GM12864 (cell line): ENCODE measurements around the gene CARMIL1.

Experiments used
- DNase-seq: peaks from one replicate; pipeline ENCODE4 v3.0.0-alpha.2; 2011; ENCODE audit warnings: low read depth
- H3K4me3 ChIP-seq: 2 replicates; pipeline ENCODE4 v1.5.1; 2011; ENCODE audit warnings: mild to moderate bottlenecking, low read depth, low read length, control low read depth
- TF ChIP-seq, protein P1 (sequence below): IDR thresholded peaks from 2 replicates; pipeline ENCODE4 v1.5.1; 2011; ENCODE audit warnings: low read depth, mild to moderate bottlenecking, moderate library complexity, low read length, control low read depth, inconsistent platforms; ENCODE audit errors: missing control alignments

Gene CARMIL1

DNA sequence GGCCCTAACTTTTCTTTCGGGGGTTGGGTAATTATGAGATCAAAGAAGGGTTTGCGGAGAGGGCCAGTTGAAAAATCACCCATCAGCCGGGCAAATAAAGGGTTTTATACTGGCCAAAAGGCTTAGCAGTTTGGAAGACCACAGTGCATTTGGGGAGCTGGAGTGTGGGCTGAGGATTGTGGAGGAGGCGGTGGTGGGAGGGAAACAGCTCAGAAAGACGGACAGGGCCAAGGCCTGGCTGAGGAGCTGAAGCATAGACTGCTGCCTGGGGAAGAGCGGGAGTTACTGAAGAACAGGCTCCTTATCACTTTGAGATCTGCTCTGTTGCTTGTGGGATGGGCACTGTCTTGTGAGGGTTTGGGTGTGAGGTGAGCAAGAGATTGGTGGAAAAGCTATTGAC, 144.2 kb downstream of the CARMIL1 start:
- TF ChIP-seq, protein P1, sequence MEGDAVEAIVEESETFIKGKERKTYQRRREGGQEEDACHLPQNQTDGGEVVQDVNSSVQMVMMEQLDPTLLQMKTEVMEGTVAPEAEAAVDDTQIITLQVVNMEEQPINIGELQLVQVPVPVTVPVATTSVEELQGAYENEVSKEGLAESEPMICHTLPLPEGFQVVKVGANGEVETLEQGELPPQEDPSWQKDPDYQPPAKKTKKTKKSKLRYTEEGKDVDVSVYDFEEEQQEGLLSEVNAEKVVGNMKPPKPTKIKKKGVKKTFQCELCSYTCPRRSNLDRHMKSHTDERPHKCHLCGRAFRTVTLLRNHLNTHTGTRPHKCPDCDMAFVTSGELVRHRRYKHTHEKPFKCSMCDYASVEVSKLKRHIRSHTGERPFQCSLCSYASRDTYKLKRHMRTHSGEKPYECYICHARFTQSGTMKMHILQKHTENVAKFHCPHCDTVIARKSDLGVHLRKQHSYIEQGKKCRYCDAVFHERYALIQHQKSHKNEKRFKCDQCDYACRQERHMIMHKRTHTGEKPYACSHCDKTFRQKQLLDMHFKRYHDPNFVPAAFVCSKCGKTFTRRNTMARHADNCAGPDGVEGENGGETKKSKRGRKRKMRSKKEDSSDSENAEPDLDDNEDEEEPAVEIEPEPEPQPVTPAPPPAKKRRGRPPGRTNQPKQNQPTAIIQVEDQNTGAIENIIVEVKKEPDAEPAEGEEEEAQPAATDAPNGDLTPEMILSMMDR, result no peak
- no peak for DNase-seq

DNA sequence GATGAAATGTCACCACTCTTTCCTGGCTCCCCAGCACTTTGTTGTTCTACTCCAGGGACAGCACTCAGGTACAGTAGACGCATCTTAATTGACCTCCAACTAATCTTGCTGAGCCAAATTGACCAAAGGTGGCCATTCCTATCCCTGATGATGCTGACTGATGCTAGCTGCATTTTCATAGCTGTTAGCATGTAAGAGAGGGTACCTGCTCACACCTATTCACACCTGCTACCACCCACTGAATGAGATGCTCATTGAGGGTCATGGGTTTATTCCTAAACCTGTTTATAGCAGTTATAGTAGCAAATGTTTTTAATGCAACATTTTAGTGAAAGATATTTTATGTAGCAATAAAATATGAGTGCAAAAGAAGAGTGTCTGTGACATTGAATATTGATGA, 145.1 kb downstream of the CARMIL1 start:
- DNase-seq, result no peak
- no peak overlapping the region for H3K4me3 ChIP-seq
- TF ChIP-seq, protein P1, result no peak

More for the DNA sequence above, 144.2 kb downstream of the CARMIL1 start:
- no peak overlapping the region for H3K4me3 ChIP-seq

DNA sequence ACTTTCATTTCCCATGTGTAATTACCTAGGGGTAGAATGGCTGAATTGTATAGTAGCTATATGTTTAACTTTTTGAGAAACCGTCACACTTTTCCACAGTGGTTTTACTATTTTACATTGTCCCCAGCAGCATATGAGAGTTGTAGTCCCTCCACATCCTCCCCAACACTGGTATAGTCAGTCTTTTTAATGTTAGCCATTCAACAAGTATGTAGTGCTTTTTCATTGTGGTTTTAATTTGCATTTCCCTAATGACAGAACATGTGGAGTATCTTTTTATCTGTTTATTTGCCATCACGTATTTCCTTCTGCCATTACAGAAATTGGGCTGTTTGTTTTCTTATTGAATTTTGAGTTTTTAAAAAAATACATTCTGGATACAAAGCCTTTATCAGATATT, 148.4 kb downstream of the CARMIL1 start:
- TF ChIP-seq, protein P1, result no peak
- H3K4me3 ChIP-seq, result no peak overlapping the region
- DNase-seq, result no peak

DNA sequence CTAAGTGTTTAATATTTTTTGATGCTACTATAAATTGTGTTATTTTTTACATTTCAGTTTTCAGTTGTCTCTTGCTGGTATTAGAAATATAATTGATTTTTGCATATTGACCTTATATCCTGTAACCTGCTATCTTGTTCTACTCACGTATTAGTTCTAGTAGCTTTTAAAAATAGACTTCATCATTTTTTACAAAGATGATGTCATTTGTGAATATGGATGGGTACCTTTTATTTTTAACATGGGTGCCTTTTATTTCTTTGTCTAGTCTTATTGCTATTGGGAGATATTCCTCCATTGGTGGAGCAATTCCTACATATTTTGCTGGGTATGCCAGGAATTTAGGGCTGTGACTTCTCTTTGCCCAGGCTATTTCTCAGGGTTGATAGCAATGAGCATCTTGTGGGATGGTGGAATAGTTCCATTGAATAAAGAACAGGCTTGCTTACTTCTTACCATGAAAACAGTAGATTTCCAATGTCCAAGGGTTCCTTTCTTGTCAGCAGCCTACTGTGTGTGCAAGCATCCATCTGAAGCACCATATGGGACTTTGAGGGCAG, 149.7 kb downstream of the CARMIL1 start:
- TF ChIP-seq, protein P1, result no peak
- H3K4me3 ChIP-seq, result no peak overlapping the region
- DNase-seq, result no peak

DNA sequence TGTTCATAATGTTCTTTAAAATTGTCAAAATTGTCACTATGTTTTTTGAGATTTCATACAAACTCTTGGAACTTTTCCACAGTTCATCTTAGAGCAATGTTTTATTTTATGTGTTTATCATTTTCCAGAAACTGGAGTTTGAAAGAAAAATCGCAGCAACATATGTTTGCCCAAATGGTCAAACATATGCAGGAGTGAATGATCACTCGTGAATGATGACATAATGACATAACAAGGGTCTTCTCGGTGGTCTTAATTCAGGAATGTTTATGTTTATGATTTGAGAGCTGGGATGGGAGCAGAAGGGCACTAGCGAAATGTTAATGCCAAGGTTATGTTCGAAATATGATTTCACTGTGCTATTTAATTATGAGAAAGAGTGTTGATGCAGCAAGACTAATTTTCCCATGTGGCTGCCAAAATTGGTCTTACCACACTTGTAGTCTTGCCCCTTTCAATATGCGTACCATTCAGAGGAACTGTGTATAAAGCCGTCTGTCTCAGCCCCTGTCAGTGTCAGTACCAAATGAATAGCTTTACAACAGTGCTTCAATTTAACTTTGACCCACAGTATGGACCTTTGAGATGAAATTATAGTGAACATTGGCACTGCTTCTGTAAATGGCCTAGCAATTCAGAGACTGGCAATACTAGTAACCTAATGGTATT, 152.3 kb downstream of the CARMIL1 start:
- H3K4me3 ChIP-seq, result no peak overlapping the region
- TF ChIP-seq, protein P1, result no peak
- DNase-seq, result no peak

DNA sequence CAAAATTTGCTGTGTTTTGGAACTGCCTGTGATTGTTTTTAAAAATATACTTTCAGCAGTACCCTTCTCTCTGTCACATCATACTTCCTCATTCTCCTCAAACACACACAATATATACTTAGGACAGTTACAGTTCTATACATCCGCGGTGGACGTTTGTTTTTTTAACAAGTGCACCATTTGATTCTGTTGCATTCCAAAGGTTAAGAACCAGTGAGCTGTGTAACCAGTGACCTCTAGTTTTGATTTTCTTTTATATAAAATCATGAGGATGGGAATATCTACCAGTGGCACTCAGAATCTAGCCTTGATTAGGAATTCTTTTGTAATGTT, 152.8 kb downstream of the CARMIL1 start:
- no peak for DNase-seq
- TF ChIP-seq, protein P1, result no peak
- H3K4me3 ChIP-seq, result no peak overlapping the region

DNA sequence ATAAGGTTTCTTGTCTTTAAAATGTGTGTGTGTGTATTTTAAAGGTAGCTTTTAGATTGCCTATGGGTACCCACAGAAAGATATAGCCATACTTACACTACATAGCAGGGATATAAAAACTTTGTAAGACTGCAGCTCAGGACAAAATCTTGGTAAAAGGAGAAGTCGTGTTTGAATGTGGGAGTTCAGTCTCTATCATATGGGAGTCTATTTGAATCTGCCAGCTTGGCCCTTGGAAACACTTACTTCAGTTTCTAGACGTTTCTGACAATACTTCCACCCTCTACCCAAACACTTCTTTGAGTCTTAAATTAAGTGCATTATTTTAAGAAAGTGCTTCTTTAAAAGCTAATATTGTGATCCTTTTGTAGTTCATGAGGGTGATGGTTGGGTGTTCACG, 155.7 kb downstream of the CARMIL1 start:
- no peak for DNase-seq
- TF ChIP-seq, protein P1, result no peak
- no peak overlapping the region for H3K4me3 ChIP-seq
